ENCODE results near the gene SLC37A1. TPM values are rescaled to one million over a fixed set of nuclear protein-coding genes. Genes with fewer than 3 reads are reported as not detected.

SLC37A1 gene
- polyA plus RNA-seq, 1 experiment, result 0.88 TPM

DNA sequence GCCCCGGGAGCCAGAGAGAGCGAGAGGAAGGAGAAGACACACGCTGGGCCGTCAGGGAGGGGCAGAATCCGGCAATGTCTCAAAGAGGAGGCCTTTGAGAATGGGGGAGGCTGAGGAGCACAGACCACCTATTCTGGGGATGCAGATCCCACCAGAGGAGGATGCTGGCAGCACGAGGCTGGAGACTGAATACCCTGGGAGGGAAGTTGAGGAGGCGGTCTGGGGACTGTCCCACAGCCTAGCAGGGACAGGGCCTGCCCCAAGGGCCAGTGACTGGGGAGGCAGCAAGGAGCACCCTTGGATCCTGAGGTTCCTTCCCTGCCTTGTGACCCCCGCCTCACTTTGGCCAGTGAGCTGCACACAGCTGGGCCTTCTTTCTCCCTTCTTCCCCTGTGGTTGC lies 49.2 kb downstream of the SLC37A1 start:
- H3K36me3 ChIP-seq (ENCODE audit: control insufficient read depth, insufficient read depth, low read length), result no peaks in the 10 kb centered on the region
- CTCF ChIA-PET, result no interaction called here
- DNase-seq (ENCODE audit: low read depth), result no peak
- no peaks in the 10 kb centered on the region for H3K27me3 ChIP-seq (ENCODE audit: control insufficient read depth, insufficient read depth, low read length)
- POLR2A ChIA-PET, result no interaction called here
- TF ChIP-seq, protein P1, sequence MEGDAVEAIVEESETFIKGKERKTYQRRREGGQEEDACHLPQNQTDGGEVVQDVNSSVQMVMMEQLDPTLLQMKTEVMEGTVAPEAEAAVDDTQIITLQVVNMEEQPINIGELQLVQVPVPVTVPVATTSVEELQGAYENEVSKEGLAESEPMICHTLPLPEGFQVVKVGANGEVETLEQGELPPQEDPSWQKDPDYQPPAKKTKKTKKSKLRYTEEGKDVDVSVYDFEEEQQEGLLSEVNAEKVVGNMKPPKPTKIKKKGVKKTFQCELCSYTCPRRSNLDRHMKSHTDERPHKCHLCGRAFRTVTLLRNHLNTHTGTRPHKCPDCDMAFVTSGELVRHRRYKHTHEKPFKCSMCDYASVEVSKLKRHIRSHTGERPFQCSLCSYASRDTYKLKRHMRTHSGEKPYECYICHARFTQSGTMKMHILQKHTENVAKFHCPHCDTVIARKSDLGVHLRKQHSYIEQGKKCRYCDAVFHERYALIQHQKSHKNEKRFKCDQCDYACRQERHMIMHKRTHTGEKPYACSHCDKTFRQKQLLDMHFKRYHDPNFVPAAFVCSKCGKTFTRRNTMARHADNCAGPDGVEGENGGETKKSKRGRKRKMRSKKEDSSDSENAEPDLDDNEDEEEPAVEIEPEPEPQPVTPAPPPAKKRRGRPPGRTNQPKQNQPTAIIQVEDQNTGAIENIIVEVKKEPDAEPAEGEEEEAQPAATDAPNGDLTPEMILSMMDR (IDR thresholded peaks at IDR 0.05; ENCODE audit: insufficient read depth, low read depth, low read length), result no peak
- no peak overlapping the region for H3K4me3 ChIP-seq (ENCODE audit: low read depth, low read length)

DNA sequence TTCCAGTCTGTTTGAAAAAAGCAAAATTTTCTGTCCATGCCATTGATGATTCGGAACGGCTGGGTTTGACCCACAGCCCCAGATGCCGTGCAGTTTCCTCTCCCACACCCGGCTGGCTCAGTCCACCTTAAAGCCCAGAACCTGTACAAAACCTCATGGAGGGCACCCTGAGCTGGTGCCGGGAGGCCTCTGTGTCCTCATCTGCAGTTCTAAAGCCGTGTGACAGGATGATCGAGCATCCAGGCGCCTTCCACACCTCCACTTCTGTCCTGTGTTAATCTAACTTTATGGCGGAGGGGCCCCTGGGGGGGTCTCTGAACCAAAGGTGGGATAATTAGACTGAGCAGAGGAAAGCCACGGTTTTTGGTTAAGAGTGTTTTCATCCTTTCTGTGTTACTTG lies 49.6 kb downstream of the SLC37A1 start:
- no peaks in the 10 kb centered on the region for H3K36me3 ChIP-seq (ENCODE audit: control insufficient read depth, insufficient read depth, low read length)
- TF ChIP-seq, protein P1 (IDR thresholded peaks at IDR 0.05; ENCODE audit: insufficient read depth, low read depth, low read length), result no peak
- ChIA-PET POLR2A (no interaction called here), CTCF (no interaction called here)
- H3K27me3 ChIP-seq (ENCODE audit: control insufficient read depth, insufficient read depth, low read length), result no peaks in the 10 kb centered on the region
- H3K4me3 ChIP-seq (ENCODE audit: low read depth, low read length), result no peak overlapping the region
- DNase-seq (ENCODE audit: low read depth), result no peak

DNA sequence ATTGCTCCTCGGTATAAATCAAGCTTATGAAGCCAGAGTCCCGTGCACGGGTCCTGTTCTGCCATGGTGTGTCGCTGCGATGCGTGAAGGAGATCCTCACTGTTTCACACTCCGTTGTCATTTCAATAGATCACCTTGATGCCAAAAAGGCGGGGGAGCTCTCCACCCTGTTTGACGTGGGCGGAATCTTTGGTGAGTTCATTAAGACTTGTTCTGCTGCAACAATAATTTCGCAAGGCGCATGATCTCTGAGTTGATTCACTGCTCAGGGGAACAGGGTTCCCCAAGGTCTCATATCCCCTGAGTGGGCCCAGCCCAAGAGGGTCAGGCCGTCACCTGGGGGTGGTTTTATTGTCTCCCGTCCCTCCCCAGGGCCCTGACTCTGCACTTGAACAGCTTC lies 50.0 kb downstream of the SLC37A1 start:
- Histone ChIP-seq H3K4me3 (ENCODE audit: low read depth, low read length) (no peak overlapping the region), H3K36me3 (ENCODE audit: control insufficient read depth, insufficient read depth, low read length) (no peaks in the 10 kb centered on the region), H3K27me3 (ENCODE audit: control insufficient read depth, insufficient read depth, low read length) (no peaks in the 10 kb centered on the region)
- ChIA-PET POLR2A (no interaction called here), CTCF (no interaction called here)
- TF ChIP-seq, protein P1 (IDR thresholded peaks at IDR 0.05; ENCODE audit: insufficient read depth, low read depth, low read length), result no peak
- DNase-seq (ENCODE audit: low read depth), result no peak

DNA sequence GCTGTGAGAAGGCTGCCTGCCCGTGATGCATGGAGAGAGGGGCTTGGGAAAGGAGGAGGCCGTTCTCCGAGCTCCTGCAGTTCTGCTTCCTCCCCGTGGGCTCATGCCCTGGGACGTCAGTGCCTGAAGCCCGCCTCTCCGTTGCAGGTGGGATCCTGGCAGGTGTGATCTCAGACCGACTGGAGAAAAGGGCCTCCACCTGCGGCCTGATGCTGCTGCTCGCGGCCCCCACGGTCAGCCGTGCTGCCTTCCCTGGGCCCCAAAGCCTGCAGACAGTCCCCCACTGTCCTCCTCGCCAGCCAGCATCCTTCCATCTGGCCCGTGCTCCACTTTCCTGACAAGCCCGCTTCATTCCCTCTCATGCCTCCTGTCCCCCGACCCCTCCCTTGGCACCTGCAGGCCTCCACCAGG lies 50.9 kb downstream of the SLC37A1 start:
- CTCF ChIA-PET, result no interaction called here
- Histone ChIP-seq H3K36me3 (ENCODE audit: control insufficient read depth, insufficient read depth, low read length) (no peaks in the 10 kb centered on the region), H3K27me3 (ENCODE audit: control insufficient read depth, insufficient read depth, low read length) (no peaks in the 10 kb centered on the region), H3K4me3 (ENCODE audit: low read depth, low read length) (no peak overlapping the region)
- no peak for DNase-seq (ENCODE audit: low read depth)
- TF ChIP-seq, protein P1 (IDR thresholded peaks at IDR 0.05; ENCODE audit: insufficient read depth, low read depth, low read length), result no peak
- POLR2A ChIA-PET, result no interaction called here

DNA sequence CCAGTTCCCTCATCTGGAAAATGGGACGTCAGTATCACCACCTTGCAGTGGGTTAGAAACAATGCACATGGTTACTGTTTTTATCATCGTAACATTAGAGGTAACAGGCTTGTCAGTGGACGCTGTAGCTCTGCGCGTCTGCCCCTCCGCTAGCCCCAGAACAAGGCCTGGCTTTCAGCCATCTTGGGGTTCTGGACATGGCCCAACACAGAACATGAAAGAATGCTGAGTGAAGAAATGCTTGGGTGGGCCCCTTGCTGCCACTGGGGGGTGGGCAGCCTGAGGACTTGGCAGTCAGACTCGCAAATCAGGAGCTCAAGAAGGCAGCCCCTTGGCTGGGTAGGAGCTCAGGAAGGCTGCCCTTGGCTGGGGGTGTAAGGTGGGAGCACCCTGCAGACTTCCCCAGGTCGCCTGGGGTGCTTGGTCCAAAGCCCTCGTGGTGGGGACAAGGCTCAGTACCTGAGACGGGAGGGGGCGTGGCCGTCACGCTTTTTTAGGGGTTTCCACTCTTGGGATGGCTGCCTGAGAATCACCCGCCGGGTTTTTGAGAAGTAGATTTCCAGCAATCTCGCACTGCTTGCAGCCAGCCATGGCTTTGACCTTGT lies 51.7 kb downstream of the SLC37A1 start:
- TF ChIP-seq, protein P1 (IDR thresholded peaks at IDR 0.05; ENCODE audit: insufficient read depth, low read depth, low read length), result no peak
- no peak for DNase-seq (ENCODE audit: low read depth)
- Histone ChIP-seq H3K27me3 (ENCODE audit: control insufficient read depth, insufficient read depth, low read length) (no peaks in the 10 kb centered on the region), H3K4me3 (ENCODE audit: low read depth, low read length) (no peak overlapping the region), H3K36me3 (ENCODE audit: control insufficient read depth, insufficient read depth, low read length) (no peaks in the 10 kb centered on the region)
- ChIA-PET POLR2A (no interaction called here), CTCF (no interaction called here)

All from BJ (cell line).